Fibroblast of skin of right quadriceps (primary cell): ENCODE measurements around the gene RUFY3.
A peak's percentile ranks its signal among the peaks of the same experiment; 100 is the strongest.
"Not testable (repeated sequence)": the region's sequence is repeated elsewhere in the genome, so short reads cannot be mapped to it uniquely, and the experiment has no call there.

Experiments
- DNase-seq: peaks from one replicate; pipeline ENCODE4 v3.0.0-alpha.2; 2013

The RUFY3 gene

GRCh38 chr4:70721747-70722146 is at the start of gene RUFY3:
Gene RUFY3, plus strand, starts transcription at chr4:70721964. Its CDS starts 610 bp downstream, at chr4:70722574.
- DNase-seq, result peak; percentile 94

- no peak for DNase-seq
Observed at GRCh38 chr4:70674191-70674590, 47.6 kb upstream of the RUFY3 start.

- DNase-seq, result no peak
Observed at GRCh38 chr4:70674731-70675130, 47.0 kb upstream of the RUFY3 start.

- DNase-seq, result no peak
Observed at GRCh38 chr4:70676554-70677090, 45.1 kb upstream of the RUFY3 start.

- no peak for DNase-seq
Observed at GRCh38 chr4:70678383-70678999, 43.3 kb upstream of the RUFY3 start.

- DNase-seq, result no peak
Observed at GRCh38 chr4:70680934-70681333, 40.8 kb upstream of the RUFY3 start.

GRCh38 chr4:70681704-70682103 is 40.1 kb upstream of the RUFY3 start:
- no peak for DNase-seq

- not testable (repeated sequence) for DNase-seq
Observed at GRCh38 chr4:70682142-70682541, 39.6 kb upstream of the RUFY3 start.

- DNase-seq, result no peak
Observed at GRCh38 chr4:70687392-70687791, 34.4 kb upstream of the RUFY3 start.

- DNase-seq, result peak; percentile 100
Observed at GRCh38 chr4:70687821-70688794, 33.7 kb upstream of the RUFY3 start, which contains the start of gene UTP3. Gene UTP3, plus strand, starts transcription at chr4:70688532. Its CDS starts 146 bp downstream, at chr4:70688678.

- no peak for DNase-seq
Observed at GRCh38 chr4:70688795-70689231, 33.0 kb upstream of the RUFY3 start.

- DNase-seq, result no peak
Observed at GRCh38 chr4:70691661-70692060, 30.1 kb upstream of the RUFY3 start.

GRCh38 chr4:70694633-70695032 is 27.1 kb upstream of the RUFY3 start:
- not testable (repeated sequence) for DNase-seq

GRCh38 chr4:70698435-70698834 is 23.3 kb upstream of the RUFY3 start:
- not testable (repeated sequence) for DNase-seq

- no peak for DNase-seq
Observed at GRCh38 chr4:70700712-70701111, 21.1 kb upstream of the RUFY3 start.

GRCh38 chr4:70701271-70701670 is 20.5 kb upstream of the RUFY3 start:
- DNase-seq, result no peak

GRCh38 chr4:70702592-70702991 is 19.2 kb upstream of the RUFY3 start:
- not testable (repeated sequence) for DNase-seq

GRCh38 chr4:70703619-70704214 is 18.0 kb upstream of the RUFY3 start:
- DNase-seq, result peak; percentile 41

- peak; percentile 74 for DNase-seq
Observed at GRCh38 chr4:70704215-70704930, 17.4 kb upstream of the RUFY3 start.

GRCh38 chr4:70704931-70705182 is 16.9 kb upstream of the RUFY3 start:
- no peak for DNase-seq

- DNase-seq, result peak; percentile 66
Observed at GRCh38 chr4:70705183-70706043, 16.4 kb upstream of the RUFY3 start.

- DNase-seq, result no peak
Observed at GRCh38 chr4:70706044-70706461, 15.7 kb upstream of the RUFY3 start.
